Esophagus squamous epithelium (tissue), 5 donors: Measurements from ENCODE around the gene DGKQ. TPM values are rescaled to one million over a fixed set of nuclear protein-coding genes. Genes with fewer than 3 reads are reported as not detected.

Source experiments
- DNase-seq: peaks from one replicate; lab custom pipeline; 2025; lab: John Stamatoyannopoulos, UW
- H3K27ac ChIP-seq, 4 donors: fragments of 200-600 bp; sonication (generic); one replicate each; pipeline ENCODE4 v1.5.1; 2016 to 2019; ENCODE audit warnings: mild to moderate bottlenecking in 1 of 4
- H3K27me3 ChIP-seq, 4 donors: fragments of 200-600 bp; sonication (generic); 1 replicate in 3 of 4; 2 replicates in 1 of 4; pipeline versions ENCODE4 v1.5.1 to v1.6.0; 2017 to 2021; ENCODE audit warnings: antibody characterized with exemption in 1 of 4
- H3K36me3 ChIP-seq, 3 donors: fragments of 200-600 bp; sonication (generic); one replicate each; pipeline ENCODE4 v1.5.1; 2016 to 2019
- H3K4me1 ChIP-seq, 3 donors: fragments of 200-600 bp; sonication (generic); one replicate each; pipeline ENCODE4 v1.5.1; 2017 to 2019
- H3K4me3 ChIP-seq, 4 donors: fragments of 200-600 bp; sonication (generic); 1 replicate in 3 of 4; 2 replicates in 1 of 4; pipeline ENCODE4 v1.5.1; 2016 to 2019; ENCODE audit warnings: mild to moderate bottlenecking in 2 of 4, moderate library complexity in 1 of 4
- H3K9me3 ChIP-seq, 3 donors: fragments of 200-600 bp; sonication (generic); one replicate each; pipeline ENCODE4 v1.5.1; 2016 to 2019
- CTCF ChIP-seq, 6 experiments: fragments of 450-650 bp in 4 of 6; fragments of 200-600 bp in 2 of 6; sonication (generic) in 2 of 6; IDR thresholded peaks; one replicate each; pipeline ENCODE4 v1.5.1; 2016 to 2019; ENCODE audit warnings: antibody characterized with exemption in 6 of 6, mild to moderate bottlenecking in 4 of 6, moderate library complexity in 4 of 6
- POLR2A ChIP-seq, 4 donors: fragments of 450-650 bp; IDR thresholded peaks; one replicate each; pipeline ENCODE4 v1.6.1; 2017; ENCODE audit warnings: antibody characterized with exemption in 4 of 4, mild to moderate bottlenecking in 4 of 4, moderate library complexity in 3 of 4
- WGBS, 2 donors: methylation state at CpG; one replicate each; pipeline ENCODE4 v1.1.5; 2018; 5-methylcytosine and 5-hydroxymethylcytosine counted together
- intact Hi-C: fragments of 100-400 bp; cut with DNase I; formaldehyde crosslinking; loops from one replicate; pipeline ENCODE4 v1.15.0; 2022
- total RNA-seq, 4 donors: library from RNA; depleted of rRNA; stranded (reverse); fragments of >200 nt; gene quantifications; one replicate each; pipeline ENCODE4 v1.1.0, GENCODE V29; 2016
- donor health status: DM: yes; HTN: yes; CAD: no.

DGKQ gene
- total RNA-seq, 4 donors from 2014 or later: 9.5 to 12.0 (median 10.7) TPM

DNA sequence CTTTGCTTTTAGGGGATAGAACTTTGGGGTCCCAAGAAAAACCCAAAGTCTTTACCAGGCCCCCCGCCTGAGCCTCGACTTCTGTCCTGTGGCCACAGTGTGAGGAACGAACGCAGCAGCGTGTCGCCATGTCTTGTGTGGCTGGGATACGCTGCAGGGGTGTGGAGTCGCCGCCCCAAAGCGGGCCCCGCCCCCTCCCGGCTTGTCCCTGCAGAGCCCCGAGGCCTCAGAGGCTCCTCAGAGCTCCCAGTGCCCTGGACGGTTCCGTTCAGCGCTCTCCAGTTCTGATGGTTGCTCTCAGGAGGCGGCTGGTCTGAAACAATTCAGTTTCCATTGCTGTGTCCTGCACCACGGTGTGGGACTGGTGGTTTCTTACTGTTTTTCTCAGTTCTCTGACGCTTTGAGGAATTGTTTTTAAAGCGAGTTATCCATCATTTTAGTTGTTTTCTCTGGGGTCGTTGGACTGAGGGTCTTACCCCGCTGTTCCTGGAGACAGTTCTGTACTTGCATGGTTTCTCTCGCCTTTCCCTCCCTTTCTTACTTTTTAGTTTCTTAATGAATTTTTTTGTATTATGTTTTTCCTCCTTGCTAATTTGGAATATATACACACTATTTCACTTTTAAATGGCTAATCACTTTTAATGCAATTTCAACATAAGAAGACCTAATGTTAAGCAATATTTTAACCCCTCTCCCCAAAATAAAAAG is 11.9 kb upstream of the DGKQ start:
- no peaks in the 10 kb centered on the region for H3K27me3 ChIP-seq
- WGBS, 2 donors: 46 to 56% methylated on average over 10 to 13 of the region's 23 CpGs
- no peak for DNase-seq
- peaks cover 23 to 44% (median 24%) of the 10 kb centered on the region in 3 donors for H3K4me1 ChIP-seq
- intact Hi-C loops: no loop called here
- peak overlapping the region; percentile 8 to 51 (median 33) for H3K4me3 ChIP-seq
- peaks cover 0 to 16% (median 0%) of the 10 kb centered on the region in 3 donors for H3K36me3 ChIP-seq
- no peaks in the 10 kb centered on the region for H3K9me3 ChIP-seq
- TF ChIP-seq CTCF (IDR thresholded peaks at IDR 0.05) (peak in 3 of 6 experiments; percentile 5 to 15 (median 13)), POLR2A (IDR thresholded peaks at IDR 0.05) (no peak)
- no peak overlapping the region for H3K27ac ChIP-seq

DNA sequence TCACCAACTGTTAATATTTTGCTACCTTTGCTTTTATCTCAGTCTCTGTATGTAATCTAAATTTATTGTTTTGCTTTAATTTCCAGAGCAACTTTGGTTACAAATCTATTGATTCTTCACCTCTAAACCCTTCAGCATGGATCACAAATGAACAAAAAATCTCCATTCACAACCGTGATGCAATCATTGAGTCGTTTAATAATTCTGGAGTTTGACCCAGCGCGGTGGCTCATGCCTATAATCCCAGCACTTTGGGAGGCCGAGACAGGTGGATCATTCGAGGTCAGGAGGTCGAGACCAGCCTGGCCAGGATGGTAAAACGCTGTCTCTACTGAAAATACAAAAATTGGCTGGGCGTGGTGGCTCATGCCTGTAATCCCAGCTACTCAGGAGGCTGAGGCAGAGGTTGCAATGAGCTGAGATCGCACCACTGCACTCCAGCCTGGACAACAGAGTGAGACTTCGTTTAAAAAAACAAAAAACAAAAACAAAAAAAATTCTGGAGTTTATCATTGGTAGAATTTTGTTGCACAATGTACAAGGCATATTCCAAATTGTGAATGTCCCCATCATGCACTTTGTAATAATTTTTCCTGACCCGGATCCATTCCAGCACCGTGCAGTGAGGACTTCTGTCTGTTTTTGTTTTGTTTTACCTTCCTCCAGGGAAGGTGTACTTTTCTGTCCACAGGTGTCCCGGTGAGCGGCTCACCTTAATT is 11.1 kb upstream of the DGKQ start:
- Histone ChIP-seq H3K27ac (no peak overlapping the region), H3K4me3 (peak overlapping the region; percentile 8 to 51 (median 33)), H3K27me3 (no peaks in the 10 kb centered on the region), H3K4me1 (peaks cover 24 to 45% (median 25%) of the 10 kb centered on the region in 3 donors), H3K36me3 (peaks cover 0 to 9% (median 0%) of the 10 kb centered on the region in 3 donors), H3K9me3 (no peaks in the 10 kb centered on the region)
- intact Hi-C loops: no loop called here
- no peak for TF ChIP-seq POLR2A (IDR thresholded peaks at IDR 0.05)
- no peak for TF ChIP-seq CTCF (IDR thresholded peaks at IDR 0.05)
- DNase-seq: no peak
- WGBS, 2 donors: 61 to 66% methylated on average over 12 to 15 of the region's 15 CpGs

DNA sequence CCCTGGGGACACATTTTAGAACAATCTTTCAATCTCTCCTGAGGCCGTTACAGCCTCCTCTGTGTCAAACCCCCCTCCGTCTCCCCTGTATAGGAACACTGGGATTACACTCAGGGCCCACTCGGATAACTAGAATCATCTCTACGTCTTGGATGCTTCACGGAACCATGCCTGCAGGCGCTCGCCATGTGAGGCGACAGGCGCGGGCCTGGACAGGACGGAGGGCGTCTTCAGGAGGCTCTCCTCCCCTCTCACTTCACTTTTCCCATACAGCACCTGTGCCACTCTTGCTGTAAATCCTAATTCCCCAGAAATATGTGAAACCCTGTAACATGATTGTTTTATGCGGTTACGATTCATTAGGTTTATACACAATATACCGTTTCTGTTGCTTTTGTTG is 9.4 kb upstream of the DGKQ start:
- no peak overlapping the region for H3K4me3 ChIP-seq
- no peak for DNase-seq

GRCh38 chr4:982291-982690 is 8.9 kb upstream of the DGKQ start:
- TF ChIP-seq CTCF (IDR thresholded peaks at IDR 0.05) (no peak), POLR2A (IDR thresholded peaks at IDR 0.05) (no peak)
- no peak for DNase-seq
- Histone ChIP-seq H3K36me3 (no peaks in the 10 kb centered on the region), H3K27me3 (no peaks in the 10 kb centered on the region), H3K4me3 (no peak overlapping the region), H3K27ac (no peak overlapping the region), H3K9me3 (no peaks in the 10 kb centered on the region), H3K4me1 (peaks cover 14 to 39% (median 20%) of the 10 kb centered on the region in 3 donors)
- 90% methylated on average over 2 to 10 of the region's 17 CpGs for WGBS, 2 donors
- intact Hi-C loops: no loop called here

More for the DNA sequence above, 9.4 kb upstream of the DGKQ start:
- TF ChIP-seq POLR2A (IDR thresholded peaks at IDR 0.05) (no peak), CTCF (IDR thresholded peaks at IDR 0.05) (no peak)
- intact Hi-C loops: no loop called here
- H3K27me3 ChIP-seq: no peaks in the 10 kb centered on the region
- no peak overlapping the region for H3K27ac ChIP-seq
- H3K4me1 ChIP-seq: peaks cover 20 to 45% (median 25%) of the 10 kb centered on the region in 3 donors
- H3K9me3 ChIP-seq: no peaks in the 10 kb centered on the region
- no peaks in the 10 kb centered on the region for H3K36me3 ChIP-seq
- 92% methylated on average over 15 of the region's 15 CpGs for WGBS, 2 donors
